DOHH2 (cell line): ENCODE results near the gene ZBTB40.

Experiments
- H3F3A ChIP-seq: fragments of 200-600 bp; sonication (generic), shearing (Covaris generic); 2 replicates; pipeline ENCODE4 v1.6.0; 2016; ENCODE audit warnings: antibody characterized with exemption, mild to moderate bottlenecking; ENCODE audit not compliant: control insufficient read depth, insufficient read depth
- H3K27ac ChIP-seq: fragments of 200-600 bp; sonication (generic); 2 replicates; pipeline ENCODE4 v1.5.1; 2014; ENCODE audit warnings: low read depth, mild to moderate bottlenecking, low read length, moderate library complexity
- H3K27me3 ChIP-seq: fragments of 200-600 bp; sonication (generic); 2 replicates; pipeline ENCODE4 v1.6.1; 2014; ENCODE audit warnings: mild to moderate bottlenecking, low read length, mixed read lengths; ENCODE audit not compliant: control insufficient read depth
- H3K36me3 ChIP-seq: fragments of 200-600 bp; sonication (generic); 2 replicates; pipeline ENCODE4 v1.6.1; 2014; ENCODE audit warnings: mild to moderate bottlenecking, low read length, moderate library complexity, mixed read lengths; ENCODE audit not compliant: control insufficient read depth
- H3K4me1 ChIP-seq: fragments of 200-600 bp; sonication (generic); 2 replicates; pipeline ENCODE4 v1.6.1; 2014; ENCODE audit warnings: mild to moderate bottlenecking, low read length, mixed read lengths; ENCODE audit not compliant: control insufficient read depth
- H3K4me2 ChIP-seq: fragments of 200-600 bp; sonication (generic); 2 replicates; pipeline ENCODE4 v1.6.0; 2014; ENCODE audit warnings: mild to moderate bottlenecking, low read length, moderate library complexity
- H3K4me3 ChIP-seq: fragments of 200-600 bp; sonication (generic); 2 replicates; pipeline ENCODE4 v1.5.1; 2014; ENCODE audit warnings: mild to moderate bottlenecking, low read length, mixed read lengths
- H3K79me2 ChIP-seq: fragments of 200-600 bp; sonication (generic); 2 replicates; pipeline ENCODE4 v1.6.1; 2014; ENCODE audit warnings: mild to moderate bottlenecking, low read length, mixed read lengths; ENCODE audit not compliant: control insufficient read depth
- H3K9me2 ChIP-seq: fragments of 200-600 bp; sonication (generic); replicated peaks from 2 replicates; pipeline ENCODE4 v1.6.1; 2014; ENCODE audit warnings: mild to moderate bottlenecking, low read length, mixed read lengths; ENCODE audit not compliant: control insufficient read depth
- H3K9me3 ChIP-seq: fragments of 200-600 bp; sonication (generic); 2 replicates; pipeline ENCODE4 v1.6.1; 2014; ENCODE audit warnings: antibody characterized with exemption, low read length, mixed read lengths; ENCODE audit not compliant: control insufficient read depth, insufficient read depth
- H4K20me1 ChIP-seq: fragments of 200-600 bp; sonication (generic); 2 replicates; pipeline ENCODE4 v1.6.0; 2014; ENCODE audit warnings: low read depth, mild to moderate bottlenecking, antibody characterized with exemption, low read length, moderate library complexity; ENCODE audit not compliant: control insufficient read depth, insufficient read depth
- EZH2phosphoT487 ChIP-seq: fragments of 200-600 bp; sonication (generic); IDR thresholded peaks from 2 replicates; pipeline ENCODE4 v1.6.1; 2017; ENCODE audit warnings: borderline replicate concordance, mild to moderate bottlenecking, antibody characterized with exemption, low read length, moderate library complexity, mixed read lengths
- TF ChIP-seq, protein P1 (sequence below): fragments of 200-600 bp; sonication (generic); IDR thresholded peaks from one replicate; pipeline ENCODE4 v1.5.1; 2014; ENCODE audit warnings: antibody characterized with exemption, mild to moderate bottlenecking, low read depth, low read length; ENCODE audit not compliant: poor library complexity, severe bottlenecking

Gene ZBTB40

DNA sequence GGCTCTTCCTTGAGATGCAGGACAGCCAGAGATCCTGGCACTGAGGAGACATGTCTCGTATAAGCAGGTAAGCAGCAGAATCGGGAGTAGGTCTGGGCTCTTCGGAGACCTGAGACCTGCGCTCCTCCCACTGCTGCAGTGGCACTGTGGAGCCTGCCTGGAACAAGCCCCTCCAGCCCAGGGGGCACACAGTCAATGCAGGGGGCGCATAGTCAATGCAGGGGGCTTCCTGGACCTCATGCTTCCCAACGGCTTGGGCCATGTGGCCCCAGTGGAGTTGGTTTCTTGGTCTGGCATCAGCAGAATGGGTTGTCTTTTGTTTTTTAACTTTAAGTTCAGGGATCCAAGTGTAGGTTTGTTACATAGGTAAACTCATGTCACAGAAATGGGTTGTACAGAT, 83.7 kb downstream of the ZBTB40 start:
- H3K27ac ChIP-seq: no peak overlapping the region
- no peak overlapping the region for H3K4me3 ChIP-seq
- no peaks in the 10 kb centered on the region for H3K79me2 ChIP-seq
- TF ChIP-seq EZH2phosphoT487: no peak
- TF ChIP-seq, protein P1, sequence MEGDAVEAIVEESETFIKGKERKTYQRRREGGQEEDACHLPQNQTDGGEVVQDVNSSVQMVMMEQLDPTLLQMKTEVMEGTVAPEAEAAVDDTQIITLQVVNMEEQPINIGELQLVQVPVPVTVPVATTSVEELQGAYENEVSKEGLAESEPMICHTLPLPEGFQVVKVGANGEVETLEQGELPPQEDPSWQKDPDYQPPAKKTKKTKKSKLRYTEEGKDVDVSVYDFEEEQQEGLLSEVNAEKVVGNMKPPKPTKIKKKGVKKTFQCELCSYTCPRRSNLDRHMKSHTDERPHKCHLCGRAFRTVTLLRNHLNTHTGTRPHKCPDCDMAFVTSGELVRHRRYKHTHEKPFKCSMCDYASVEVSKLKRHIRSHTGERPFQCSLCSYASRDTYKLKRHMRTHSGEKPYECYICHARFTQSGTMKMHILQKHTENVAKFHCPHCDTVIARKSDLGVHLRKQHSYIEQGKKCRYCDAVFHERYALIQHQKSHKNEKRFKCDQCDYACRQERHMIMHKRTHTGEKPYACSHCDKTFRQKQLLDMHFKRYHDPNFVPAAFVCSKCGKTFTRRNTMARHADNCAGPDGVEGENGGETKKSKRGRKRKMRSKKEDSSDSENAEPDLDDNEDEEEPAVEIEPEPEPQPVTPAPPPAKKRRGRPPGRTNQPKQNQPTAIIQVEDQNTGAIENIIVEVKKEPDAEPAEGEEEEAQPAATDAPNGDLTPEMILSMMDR: no peak
- no peaks in the 10 kb centered on the region for H3K27me3 ChIP-seq
- H3F3A ChIP-seq: no peaks in the 10 kb centered on the region
- no peaks in the 10 kb centered on the region for H3K9me3 ChIP-seq
- peaks cover 20% of the 10 kb centered on the region for H3K4me1 ChIP-seq
- no peak overlapping the region for H3K4me2 ChIP-seq
- H3K9me2 ChIP-seq: no peaks in the 10 kb centered on the region
- no peaks in the 10 kb centered on the region for H4K20me1 ChIP-seq
- no peaks in the 10 kb centered on the region for H3K36me3 ChIP-seq

GRCh38 chr1:22536506-22536905, 84.9 kb downstream of the ZBTB40 start:
- Histone ChIP-seq H3K9me3 (no peaks in the 10 kb centered on the region), H3K4me2 (no peak overlapping the region), H3F3A (no peaks in the 10 kb centered on the region), H3K36me3 (no peaks in the 10 kb centered on the region), H3K27ac (no peak overlapping the region), H4K20me1 (no peaks in the 10 kb centered on the region), H3K9me2 (no peaks in the 10 kb centered on the region), H3K79me2 (no peaks in the 10 kb centered on the region), H3K4me3 (no peak overlapping the region), H3K4me1 (peaks cover 20% of the 10 kb centered on the region), H3K27me3 (no peaks in the 10 kb centered on the region)
- TF ChIP-seq EZH2phosphoT487: no peak
- TF ChIP-seq, protein P1: no peak

- H3K27me3 ChIP-seq: no peaks in the 10 kb centered on the region
- H3K9me3 ChIP-seq: no peaks in the 10 kb centered on the region
- no peaks in the 10 kb centered on the region for H3K79me2 ChIP-seq
- no peaks in the 10 kb centered on the region for H3K36me3 ChIP-seq
- no peak overlapping the region for H3K4me3 ChIP-seq
- H3F3A ChIP-seq: no peaks in the 10 kb centered on the region
- no peaks in the 10 kb centered on the region for H4K20me1 ChIP-seq
- TF ChIP-seq EZH2phosphoT487: no peak
- TF ChIP-seq, protein P1: no peak
- H3K4me1 ChIP-seq: peaks cover 20% of the 10 kb centered on the region
- no peaks in the 10 kb centered on the region for H3K9me2 ChIP-seq
- H3K4me2 ChIP-seq: no peak overlapping the region
- H3K27ac ChIP-seq: no peak overlapping the region
These were observed 85.9 kb downstream of the ZBTB40 start for GRCh38 chr1:22537441-22538139.
